ENCODE data around the gene TRIM47. TPM values are rescaled to one million over a fixed set of nuclear protein-coding genes. Genes with fewer than 3 reads are reported as not detected.
A peak's percentile ranks its signal among the peaks of the same experiment; 100 is the strongest.

The TRIM47 gene, protein sequence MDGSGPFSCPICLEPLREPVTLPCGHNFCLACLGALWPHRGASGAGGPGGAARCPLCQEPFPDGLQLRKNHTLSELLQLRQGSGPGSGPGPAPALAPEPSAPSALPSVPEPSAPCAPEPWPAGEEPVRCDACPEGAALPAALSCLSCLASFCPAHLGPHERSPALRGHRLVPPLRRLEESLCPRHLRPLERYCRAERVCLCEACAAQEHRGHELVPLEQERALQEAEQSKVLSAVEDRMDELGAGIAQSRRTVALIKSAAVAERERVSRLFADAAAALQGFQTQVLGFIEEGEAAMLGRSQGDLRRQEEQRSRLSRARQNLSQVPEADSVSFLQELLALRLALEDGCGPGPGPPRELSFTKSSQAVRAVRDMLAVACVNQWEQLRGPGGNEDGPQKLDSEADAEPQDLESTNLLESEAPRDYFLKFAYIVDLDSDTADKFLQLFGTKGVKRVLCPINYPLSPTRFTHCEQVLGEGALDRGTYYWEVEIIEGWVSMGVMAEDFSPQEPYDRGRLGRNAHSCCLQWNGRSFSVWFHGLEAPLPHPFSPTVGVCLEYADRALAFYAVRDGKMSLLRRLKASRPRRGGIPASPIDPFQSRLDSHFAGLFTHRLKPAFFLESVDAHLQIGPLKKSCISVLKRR
- total RNA-seq: 10 to 100 TPM; 18.5 to 53.8 (median 29.6) TPM

DNA sequence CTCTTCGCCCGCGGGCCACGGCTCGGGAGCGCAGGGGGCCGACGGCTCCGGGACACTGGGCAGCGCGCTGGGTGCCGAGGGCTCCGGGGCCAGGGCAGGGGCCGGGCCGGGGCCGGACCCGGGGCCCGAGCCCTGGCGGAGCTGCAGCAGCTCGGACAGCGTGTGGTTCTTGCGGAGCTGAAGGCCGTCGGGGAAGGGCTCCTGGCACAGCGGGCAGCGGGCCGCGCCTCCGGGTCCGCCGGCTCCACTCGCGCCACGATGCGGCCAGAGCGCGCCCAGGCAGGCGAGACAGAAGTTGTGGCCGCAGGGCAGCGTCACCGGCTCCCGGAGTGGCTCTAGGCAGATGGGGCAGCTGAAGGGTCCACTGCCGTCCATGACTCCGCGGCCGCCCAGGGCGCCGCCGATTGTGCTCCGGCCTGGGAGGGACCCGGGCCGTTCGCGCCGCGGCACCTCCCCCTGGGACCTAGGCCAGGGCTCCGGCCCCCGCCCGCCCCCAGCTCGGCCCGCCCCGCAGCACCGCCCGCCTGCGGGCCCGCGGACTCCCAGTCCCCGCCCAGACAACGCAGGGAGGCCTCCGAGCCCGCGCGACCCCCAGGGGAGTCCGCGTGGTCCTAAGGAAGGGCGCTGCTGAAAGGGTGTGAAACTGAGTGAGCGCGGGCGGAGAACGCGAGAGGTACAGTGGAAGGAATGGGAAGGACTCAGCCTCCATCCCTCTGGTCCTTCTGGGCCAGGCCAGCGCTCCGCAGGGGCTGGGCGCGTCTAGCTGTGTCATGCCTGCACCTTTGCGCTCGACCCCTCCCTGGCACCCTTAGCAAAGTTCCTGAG lies at the start of gene TRIM47:
TSS of gene TRIM47 (minus strand) at position 408 of the 825 bp plus-strand sequence. CDS start at position 375, 33 bp downstream.
- DNase-seq (ENCODE audit: low spot score) (no peak), ATAC-seq (ENCODE audit: low FRiP score) (peak; percentile 43)
- TF ChIP-seq, protein P1, sequence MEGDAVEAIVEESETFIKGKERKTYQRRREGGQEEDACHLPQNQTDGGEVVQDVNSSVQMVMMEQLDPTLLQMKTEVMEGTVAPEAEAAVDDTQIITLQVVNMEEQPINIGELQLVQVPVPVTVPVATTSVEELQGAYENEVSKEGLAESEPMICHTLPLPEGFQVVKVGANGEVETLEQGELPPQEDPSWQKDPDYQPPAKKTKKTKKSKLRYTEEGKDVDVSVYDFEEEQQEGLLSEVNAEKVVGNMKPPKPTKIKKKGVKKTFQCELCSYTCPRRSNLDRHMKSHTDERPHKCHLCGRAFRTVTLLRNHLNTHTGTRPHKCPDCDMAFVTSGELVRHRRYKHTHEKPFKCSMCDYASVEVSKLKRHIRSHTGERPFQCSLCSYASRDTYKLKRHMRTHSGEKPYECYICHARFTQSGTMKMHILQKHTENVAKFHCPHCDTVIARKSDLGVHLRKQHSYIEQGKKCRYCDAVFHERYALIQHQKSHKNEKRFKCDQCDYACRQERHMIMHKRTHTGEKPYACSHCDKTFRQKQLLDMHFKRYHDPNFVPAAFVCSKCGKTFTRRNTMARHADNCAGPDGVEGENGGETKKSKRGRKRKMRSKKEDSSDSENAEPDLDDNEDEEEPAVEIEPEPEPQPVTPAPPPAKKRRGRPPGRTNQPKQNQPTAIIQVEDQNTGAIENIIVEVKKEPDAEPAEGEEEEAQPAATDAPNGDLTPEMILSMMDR (IDR thresholded peaks at IDR 0.05): no peak

DNA sequence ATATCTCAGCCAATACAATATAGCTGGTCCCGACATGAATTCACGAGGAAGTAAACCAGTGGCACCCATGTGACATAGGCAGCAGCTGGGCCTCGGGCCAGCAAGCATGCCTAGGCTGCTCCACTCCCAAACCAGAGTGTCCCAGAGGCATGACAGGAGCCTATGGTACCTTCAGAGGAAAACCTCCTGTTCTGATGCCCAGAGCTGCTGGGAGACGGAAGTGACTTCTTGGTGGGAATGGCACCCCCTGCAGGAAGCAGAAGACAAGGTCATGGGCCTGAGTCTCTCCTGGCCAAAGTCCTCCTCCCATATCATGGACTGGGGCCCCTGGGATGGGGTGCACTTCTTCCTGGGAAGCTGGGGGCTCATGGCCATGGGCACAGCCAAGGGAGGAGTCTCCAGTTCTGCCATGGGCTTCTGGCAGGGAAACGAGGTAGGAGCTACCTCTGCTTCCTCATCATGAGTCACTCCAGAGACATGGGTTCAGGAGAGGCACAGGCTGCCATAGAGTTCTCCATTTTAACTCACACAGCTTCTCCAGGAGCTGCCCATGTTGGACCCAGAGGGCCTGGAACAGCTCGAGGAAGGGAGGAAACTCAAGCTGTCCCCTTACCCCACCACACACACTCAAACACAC lies 49.0 kb upstream of the TRIM47 start:
- DNase-seq (ENCODE audit: low spot score) (no peak), ATAC-seq (ENCODE audit: low FRiP score) (no peak)
- TF ChIP-seq, protein P1 (IDR thresholded peaks at IDR 0.05): no peak

DNA sequence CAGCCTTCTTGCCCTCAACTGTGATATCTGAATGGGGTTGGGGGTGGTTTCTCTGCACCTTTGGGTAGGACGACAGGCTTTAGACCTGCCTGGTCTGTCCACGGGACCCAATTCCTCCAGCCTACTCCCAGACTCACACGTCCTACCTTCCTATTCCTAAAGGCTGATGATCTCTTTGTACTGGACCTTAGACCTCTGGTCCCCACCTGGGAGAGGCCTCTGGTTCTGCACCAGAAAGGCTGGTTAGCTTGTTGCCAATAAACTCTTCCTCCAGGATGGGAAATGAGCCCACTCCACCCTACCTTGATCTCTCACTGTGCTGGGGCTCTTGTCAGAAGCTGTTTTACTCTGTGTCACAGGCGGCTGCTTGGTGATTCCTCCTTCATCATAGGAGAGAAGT lies 48.1 kb upstream of the TRIM47 start:
- ATAC-seq (ENCODE audit: low FRiP score) (no peak), DNase-seq (ENCODE audit: low spot score) (no peak)
- TF ChIP-seq, protein P1 (IDR thresholded peaks at IDR 0.05): no peak

DNA sequence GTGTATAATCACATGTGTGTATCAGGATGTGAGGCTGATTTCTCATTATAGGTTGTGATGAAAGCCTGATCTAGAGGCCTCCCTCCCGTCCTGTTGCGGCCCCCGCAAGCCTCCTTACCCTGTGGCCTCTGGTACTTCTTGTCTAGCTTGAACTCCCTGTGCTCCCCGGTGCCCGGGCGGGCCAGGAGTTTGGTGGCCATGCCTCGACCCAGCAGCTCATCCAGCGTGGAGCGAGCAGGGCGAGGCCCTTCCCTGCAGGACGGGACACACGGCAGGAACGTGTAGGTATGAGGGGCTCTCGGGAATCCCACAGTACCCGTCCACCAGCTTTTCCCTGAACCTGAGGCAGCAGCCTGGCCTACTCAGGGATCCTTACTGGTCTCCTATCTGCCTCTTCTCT lies 47.5 kb upstream of the TRIM47 start:
- no peak for DNase-seq (ENCODE audit: low spot score)
- no peak for ATAC-seq (ENCODE audit: low FRiP score)
- TF ChIP-seq, protein P1 (IDR thresholded peaks at IDR 0.05): no peak

DNA sequence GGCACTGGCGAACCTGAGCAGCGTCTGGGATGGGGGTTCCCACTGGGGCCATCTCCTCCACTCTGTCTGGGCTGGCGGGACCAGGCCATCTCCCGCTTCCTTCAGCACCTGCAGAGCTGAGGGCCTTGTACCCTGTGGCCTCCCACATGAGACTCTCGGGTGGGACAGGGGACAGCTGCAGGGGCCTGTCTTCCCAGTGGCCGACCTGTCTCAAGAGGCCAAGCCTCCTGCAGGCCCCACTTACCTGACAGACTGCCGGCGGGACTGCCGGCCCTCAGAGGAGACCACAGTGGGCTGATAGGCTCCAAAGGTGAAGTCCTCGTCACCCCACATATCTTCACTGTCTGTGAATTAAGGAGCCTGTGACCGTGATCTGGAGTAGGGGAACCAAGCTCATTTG lies 46.7 kb upstream of the TRIM47 start:
- DNase-seq (ENCODE audit: low spot score): no peak
- TF ChIP-seq, protein P1 (IDR thresholded peaks at IDR 0.05): no peak
- no peak for ATAC-seq (ENCODE audit: low FRiP score)

DNA sequence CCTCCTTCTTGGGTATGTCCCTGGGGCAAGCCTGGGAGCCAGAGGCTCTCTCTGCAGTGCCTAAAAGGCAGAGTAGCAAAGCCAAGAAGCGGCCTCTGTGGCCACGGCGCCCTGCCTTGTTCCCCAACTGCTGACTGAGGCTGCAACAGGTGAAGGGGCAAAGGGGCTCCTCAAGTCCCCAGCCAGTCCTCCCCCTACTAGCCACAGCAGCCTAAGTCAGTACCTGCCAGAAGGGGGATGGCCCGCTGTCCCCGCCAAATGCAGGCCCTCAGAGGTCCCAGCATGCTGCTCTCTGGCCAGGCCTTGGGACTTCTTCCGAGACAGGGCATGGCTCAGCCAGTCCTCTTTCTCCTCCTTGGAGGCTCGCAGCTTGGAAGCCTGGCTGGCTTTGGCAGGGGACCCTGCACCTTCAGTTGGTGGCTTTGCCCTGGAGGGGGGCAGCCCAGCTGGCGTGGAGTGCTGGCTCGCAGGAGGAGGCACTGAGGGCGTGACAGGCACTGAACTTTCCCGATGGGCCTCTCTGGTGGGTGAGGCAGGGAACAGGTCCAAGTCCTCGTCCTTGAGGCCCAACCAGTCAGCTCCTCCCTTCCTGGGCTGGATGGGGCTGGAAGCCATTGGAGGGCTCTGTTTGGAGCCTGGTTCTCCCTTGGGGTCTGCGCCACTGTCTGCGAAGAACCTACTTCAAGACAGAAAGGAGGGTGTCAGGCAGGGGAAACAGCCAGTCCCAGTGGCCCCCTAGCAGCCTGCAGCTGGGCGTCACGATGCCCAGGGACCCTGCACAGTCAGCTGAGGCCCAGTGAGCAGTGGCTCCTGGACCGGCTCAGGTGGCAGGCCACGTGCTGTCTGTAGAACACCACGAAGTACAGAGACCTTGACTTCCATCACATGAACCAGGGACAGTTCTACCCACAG lies 44.8 kb upstream of the TRIM47 start:
- ATAC-seq (ENCODE audit: low FRiP score): no peak
- TF ChIP-seq, protein P1 (IDR thresholded peaks at IDR 0.05): no peak
- DNase-seq (ENCODE audit: low spot score): no peak
